ENCODE data around the gene CEBPE.

Gene CEBPE

DNA sequence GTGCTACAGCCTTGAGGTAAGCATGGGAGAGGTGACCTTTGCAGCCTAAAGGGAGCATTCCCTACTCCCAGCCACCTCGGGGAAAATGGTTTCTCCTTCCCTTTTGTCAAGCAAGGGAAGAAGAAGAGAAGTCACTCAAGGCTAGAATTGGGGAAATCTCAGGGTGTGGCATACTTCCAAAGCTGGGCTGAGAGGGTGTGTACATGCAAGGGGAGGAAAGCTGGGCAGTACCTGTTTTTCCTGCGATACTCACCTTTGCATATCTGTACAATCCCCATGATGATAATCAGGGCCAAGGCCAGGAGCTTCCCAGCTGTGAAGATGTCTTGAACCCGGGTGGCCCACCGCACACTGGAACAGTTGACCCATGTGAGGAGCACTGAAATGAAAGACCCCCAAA is 23.8 kb upstream of the CEBPE start:
- no peak for DNase-seq

DNA sequence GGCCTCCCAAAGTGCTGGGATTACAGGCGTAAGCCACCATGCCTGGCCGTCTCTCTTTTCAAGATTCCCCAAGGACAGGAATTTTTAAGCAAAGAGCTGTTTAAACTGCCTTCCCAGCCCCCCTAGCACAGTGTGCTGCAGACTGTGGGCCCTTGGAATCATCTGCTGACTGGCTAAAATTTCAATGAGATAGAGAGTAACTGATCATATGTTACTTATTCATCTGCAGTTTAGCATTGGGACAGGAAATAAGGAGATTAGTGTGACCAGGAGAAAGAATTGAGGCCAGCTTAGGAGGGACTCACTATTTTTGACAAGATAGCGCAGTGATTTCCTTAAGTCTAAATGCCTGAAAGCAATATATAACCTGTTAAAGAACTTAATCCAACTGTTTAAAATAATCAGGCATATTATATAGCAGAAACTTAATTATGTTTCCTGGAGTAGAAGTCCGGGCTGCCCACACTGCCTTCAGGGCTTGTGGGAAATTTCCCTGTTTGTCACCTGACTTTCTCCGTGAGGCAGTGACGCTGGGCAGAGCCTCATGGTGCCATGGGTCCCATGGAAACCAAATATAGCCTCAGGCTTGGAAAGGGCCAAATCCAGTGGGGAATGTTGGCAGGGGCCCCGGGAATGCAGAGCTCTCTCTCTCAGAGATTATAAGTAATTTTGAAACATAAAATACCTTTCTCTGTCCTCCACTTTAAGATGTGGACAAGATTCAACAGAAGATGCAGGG is 22.8 kb upstream of the CEBPE start:
- DNase-seq: no peak

DNA sequence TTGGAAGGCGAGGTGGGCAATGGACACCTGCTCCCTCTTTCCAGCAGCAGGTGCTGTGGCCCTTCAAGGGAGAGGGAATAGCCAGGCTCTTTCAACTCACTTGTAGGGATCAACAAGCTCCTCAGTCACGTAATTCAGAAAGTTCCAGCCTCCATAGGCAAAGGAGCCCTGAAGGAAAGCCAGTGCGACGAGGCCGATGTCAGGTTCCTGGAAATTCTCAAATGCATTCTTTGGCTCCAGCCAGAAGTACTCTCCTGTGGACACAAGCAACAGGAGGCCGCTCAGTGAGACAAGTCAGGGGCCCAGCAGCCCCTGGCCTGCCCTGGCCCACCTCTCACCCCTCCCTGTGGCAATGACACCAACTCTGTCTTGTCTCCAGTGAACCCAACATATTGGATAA is 21.3 kb upstream of the CEBPE start:
- DNase-seq: no peak

DNA sequence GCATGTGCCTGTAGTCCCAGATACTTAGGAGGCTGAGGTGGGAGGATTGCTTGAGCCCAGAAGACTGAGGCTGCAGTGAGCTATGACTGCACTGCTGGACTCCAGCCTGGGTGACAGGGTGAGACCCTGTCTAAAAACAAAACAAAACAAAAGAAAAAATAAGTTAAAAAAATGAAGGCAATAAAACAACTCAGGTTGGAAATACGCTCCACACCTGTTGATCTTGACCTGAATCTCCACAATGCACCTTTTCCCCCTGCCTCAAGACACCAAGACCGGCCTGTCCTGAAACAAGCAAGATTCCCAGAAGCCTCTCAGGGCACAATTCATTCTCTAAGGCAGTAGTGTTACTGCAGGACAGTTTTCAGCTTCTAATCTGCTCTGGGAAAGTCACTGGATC is 20.8 kb upstream of the CEBPE start:
- DNase-seq: no peak

DNA sequence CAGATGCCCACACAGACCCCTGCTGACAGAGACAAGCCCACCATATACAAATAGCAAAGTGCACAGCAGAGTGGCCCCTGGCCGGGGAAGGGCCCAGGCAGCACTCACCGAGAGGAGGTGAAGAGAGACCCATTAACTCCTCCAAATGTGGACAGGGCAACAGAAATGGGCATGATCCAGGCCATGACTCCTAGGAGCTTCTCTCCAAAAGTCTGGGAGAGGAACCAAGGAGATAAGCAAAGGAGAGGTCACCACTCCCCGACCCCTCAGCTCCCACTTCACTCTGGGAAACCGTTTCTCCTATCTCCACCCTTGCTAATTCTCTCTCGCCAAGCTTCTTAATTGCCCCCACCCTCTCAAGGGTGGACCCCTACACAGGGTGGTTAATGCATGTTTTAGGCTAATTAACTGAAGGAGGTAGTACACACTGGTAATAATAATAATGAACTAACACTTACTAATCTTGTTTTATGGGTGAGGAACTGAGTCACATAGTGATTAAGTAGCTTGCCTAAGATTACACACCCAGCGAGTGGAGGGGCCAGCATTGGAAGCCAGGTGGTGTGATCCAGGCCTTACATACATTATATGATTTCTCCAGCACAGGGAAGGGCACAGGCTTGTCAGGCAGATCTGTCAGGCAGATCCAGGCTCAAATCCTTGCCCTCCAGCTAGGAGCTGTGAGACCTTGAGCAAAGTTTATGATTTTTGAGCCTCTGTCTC is 18.9 kb upstream of the CEBPE start:
- DNase-seq: no peak

DNA sequence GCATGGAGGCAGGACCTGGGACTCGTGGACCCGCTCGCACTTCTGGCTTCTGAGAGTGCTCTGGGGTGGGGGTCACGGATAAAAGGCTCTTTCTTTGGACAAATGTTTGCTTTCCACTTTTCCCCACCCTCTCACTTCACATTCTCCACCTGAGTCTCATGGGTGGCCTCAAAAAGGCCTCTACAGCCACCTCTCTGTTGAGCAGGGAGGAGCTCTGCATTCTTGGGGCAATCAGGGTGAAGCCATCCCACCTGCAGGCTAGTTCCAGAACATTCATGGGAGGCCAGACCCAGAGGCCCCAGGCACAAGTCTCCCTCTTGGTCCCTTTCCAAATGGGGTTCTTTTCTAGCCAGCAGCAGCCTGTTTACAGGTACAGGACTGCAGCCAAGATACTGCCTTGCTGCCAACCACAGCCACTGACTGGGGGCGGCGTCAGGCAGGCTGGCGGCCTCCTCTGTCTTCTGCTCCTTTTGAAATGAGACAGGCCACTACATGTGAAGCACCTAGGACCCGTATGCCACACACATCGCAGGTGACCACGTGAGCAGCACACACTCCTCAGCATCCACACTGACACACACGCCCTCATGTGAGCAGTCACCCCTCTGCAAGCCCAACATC is 18.2 kb upstream of the CEBPE start:
- no peak for DNase-seq

DNA sequence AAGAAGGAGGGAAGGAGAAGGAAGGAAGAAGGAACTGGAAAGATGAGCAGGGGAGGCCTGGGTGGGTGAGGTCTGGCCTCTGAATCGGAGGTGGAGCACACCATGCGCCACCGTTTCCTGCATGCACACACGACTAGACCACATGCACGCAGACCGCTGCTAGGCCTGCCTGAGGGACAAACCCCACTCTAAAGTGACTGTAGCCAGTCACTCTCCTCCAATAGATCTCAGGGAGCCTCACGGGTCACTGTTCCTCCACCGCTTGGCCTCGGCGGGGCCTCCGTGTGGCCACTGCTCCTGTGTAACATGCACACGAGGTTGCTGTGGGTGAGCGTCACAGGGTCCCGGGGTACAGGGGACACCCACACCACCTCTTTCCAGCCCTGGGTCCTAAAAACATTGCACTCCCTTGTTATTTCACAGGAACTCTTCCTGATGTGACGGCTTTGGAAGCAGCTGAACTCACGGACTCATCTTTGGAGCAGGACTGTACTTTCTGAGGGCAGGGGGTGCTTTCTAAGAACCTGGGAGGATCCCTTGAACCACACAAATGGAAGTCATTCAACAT is 17.6 kb upstream of the CEBPE start:
- no peak for DNase-seq

DNA sequence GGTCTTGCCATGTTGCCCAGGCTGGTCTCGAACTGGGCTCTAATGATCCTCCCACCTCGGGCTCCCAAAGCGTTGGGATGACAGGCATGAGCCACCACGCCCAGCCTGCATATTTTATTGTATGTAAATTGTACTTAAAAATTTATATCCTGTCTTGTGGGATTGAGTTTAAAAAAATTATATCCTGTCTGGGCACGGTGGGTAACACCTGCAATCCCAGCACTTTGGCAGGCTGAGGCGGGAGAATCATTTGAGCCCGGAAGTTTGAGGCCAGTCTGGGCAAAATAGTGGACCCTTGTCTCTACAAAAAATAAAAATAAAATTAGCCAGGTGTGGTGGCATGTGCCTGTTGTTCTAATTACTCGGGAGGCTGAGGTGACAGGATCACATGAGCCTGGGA is 13.9 kb upstream of the CEBPE start:
- no peak for DNase-seq

DNA sequence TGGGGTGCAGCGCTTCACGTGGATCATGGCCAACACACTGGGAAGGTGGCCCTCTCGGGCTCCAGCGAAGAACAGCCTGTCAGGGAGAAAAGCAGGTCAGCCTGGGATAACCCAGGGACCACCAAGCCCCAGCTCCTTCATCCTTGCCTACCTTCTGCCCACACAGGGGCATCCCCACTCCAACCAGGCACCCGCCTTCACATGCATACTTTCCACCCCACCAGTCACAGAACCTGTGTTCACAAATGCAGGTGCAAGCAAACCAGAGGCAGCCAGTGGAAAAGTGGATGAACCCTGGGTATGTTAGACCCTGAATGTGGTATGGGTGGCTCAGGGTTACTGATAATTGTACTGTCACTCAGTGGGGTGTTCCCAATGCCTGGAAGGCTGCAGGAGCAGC is 12.4 kb upstream of the CEBPE start:
- DNase-seq: no peak

DNA sequence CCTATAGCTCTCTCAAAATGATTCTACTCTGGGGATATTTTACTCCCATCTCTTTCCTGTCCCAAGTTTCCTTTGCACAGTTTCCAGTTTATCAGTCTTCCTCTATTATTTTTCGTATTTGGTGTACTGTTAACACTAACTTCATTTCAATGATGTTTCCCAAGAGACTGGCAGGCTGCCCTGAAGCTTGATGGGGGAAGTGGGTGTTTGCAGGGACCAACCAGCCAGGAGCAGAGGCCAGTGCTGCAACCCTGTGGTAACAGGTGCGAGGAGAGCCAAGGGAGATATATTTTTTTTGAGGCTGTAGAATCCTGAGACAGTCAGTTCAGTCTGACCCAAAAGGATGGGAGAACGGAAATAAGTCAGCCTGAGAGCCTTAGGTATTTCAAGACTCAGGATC is 11.8 kb upstream of the CEBPE start:
- DNase-seq: no peak

DNA sequence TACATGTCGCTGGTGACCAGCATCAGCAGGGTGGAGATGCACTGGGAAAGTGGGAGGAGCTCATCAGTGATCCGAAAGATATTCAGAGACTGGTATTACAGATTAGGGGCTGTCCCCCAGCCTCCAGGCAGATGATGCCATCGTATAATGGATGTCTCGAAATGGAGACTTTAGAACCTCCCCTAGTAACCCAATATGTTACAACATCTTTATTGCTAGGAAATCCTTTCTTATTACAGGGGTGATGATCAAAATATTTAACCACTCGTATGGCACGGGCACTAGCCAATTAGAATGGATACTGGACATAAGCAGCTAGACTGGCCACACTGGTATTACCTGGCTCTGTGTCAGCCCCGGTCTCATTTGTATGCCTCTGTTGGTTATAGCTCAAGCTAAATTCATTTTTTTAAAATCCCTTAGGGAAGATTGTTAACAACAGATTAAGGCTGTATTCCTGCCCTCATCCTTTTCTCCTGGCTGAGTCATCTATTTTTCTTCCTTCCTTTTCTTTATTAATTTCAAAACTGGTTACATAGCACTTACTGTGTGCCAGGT is 10.8 kb upstream of the CEBPE start:
- DNase-seq: no peak

DNA sequence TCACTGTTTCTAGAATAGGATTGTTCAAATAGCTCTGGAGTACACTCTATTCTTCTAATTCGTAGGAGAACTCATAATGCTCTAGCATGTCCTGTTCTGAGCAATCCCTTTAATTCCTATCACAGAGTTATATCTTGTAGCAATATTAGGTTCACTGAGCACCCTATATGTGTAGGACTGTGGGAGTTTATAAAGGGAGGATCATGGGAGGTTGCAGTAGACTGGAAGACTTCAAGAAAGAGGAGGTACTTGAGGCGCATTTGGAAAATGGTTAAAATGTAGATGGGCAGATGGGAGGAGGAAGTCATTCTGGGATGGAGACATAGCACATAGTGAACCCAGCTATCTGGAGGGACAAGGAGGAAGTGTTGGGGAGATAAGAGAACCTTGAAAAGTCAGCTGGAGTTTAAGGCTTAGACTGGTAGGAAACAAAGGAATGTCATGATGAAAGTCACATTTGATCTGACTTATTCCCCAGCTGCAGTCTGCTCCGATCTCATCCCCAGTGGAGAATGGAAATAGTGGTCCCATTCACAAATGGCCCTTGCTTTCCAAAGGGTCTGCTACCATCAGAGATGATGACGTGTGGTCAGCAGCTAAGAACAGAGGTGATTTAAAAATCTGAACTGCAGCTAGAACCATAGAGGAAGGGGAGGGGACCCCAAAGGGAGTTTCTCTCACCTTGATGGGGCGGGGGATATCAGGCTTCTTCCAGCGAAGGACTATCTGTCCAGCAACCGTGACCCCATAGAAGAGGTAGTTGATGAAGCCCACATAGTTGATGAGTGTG is 10.1 kb upstream of the CEBPE start:
- DNase-seq: no peak

DNA sequence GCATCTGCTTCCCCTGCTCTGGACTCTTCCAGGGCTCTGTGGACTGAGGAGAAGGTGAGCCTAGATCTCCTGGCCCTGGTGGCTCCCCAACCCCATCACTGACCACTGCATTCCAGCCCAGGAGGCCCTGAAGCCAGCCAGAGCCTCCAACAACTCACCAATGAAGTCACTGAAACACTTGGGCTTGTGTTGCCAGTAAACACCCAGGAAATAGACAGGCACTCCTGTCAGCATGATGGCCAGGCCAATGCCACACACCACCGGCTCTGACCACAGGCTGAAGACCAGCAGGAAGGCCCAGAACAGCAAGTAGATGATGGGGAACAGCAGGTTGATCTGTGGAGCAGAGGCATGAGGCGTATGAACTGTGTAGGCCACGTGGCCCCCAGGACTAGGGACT is 8.8 kb upstream of the CEBPE start:
- DNase-seq: no peak

DNA sequence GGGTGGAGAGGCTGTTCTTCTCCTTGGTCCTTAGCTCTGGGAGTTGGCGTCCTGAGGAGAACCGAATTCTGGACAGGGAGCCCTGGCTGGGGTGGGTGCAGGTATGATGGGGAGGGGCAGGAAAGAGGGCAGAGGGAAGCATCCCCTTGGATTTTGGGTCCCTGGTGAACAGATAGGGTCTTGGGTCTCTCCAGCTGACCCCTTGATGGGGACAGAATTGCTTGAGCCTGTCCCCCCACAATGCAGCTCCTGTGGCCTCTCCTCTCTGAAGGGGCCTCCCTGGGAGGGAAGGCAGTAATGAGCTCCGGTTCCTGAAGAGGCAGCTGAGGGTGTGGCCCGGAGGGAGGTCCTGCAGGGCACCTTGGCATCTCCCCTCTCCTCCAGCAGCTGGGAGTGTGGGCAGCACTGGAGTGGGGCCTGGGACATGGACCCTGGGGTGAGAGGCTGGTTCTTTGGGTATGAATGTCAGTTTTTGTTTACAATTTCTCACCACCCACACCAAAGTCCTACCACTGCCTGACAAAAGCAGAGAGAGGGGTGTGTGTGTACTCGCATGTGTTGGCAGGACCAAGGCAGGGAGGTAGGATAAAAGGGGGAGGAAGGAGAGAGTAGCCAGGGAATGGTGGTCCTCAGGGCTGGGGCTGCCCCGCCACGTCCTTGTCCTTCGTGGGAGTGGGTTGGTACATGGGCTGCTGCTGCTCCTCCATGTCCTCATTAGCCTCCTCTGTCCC is 7.7 kb upstream of the CEBPE start:
- DNase-seq: no peak

DNA sequence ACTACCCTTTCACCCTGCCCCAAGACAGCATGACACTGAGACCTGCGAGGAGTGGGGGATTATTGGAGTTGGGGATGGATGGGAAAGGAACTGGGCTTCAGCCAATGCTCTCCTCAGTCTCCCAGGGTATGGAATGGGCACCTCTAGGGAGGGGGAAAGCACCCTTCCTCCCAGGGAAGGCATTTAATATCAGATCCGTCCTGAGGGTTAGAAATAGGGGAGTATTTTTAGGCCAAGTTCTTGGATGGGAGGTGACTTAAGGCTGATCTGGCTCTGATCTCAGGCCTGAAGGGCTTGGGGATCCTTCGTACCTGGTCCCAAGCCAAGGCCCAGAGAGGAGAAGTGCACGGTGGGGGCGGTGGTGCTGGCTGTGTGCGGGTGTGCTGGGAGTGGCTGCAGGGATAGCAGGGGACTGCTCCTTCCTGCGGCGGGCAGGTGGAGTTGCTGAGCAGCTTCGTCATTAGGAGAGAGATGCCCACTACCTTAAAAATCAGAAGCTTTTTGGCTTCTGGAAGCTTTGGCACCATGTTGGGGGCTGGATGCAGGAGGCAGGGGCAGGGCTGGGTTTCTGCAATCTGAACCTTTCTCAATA is 7.0 kb upstream of the CEBPE start:
- DNase-seq: no peak

DNA sequence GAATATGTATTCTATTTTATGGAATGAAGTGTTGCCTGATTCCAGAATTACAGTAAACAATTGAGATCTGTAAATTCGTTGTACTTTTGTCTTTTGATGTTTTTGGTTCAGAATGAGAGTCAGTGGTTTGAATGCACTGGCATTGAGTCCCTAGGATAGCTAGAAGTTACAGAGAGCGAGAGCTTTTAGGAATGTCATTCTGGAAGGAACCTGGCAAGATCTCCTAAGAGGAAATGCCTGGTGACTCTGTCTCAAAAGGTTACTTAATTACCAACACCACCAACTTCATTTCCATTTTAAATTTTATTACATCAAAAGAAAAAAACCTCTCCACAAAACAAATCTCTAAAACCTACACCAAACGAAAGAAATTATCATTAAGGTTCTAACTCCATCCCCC is 6.0 kb upstream of the CEBPE start:
- no peak for DNase-seq

DNA sequence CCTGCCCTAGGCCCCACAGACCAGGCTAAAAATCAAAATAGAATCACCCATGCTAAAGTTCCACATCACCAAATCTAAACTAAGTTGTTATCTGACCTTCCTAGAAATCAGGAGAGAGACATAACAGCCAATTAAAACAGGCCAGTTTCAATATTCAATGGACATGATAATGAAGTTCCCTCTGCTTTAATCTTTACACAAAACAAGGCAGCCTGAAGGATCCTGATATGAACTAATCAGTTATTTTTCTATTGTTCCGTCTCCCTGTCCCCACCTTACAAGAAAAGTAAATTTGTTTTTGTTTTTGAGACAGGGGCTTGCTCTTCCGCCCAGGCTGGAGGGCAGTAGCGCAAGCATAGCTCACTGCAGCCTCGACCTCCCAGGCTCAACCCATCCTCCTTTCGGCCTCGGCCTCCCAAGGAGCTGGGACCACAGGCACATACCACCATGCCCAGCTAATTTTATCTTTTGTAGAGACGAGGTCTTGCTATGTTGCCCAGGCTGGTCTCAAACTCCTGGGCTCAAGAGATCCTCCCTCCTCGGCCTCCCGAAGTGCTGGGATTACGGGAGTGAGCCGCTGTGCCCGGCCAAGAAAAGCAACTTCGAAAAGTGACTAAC is 5.4 kb upstream of the CEBPE start:
- DNase-seq: no peak

DNA sequence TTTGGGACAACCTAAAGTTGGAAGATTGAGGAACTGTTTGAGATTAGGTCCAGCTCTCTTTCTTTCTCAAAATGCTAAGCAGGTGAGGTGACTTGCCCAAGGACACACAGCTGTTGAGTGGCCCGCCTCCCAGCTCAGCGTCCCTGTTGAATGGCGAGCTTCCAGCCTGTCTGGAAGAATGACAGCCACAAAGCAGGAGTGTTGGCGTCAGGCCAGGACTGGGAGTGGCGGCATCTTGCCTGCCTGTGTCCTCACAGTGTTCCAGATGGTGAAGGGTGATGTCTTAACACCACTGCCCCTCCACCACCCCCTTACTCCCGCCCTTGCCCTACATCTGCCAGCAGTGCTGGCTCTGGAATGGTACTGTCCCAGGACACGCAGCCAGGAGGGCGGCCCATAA is 4.4 kb upstream of the CEBPE start:
- DNase-seq: no peak

DNA sequence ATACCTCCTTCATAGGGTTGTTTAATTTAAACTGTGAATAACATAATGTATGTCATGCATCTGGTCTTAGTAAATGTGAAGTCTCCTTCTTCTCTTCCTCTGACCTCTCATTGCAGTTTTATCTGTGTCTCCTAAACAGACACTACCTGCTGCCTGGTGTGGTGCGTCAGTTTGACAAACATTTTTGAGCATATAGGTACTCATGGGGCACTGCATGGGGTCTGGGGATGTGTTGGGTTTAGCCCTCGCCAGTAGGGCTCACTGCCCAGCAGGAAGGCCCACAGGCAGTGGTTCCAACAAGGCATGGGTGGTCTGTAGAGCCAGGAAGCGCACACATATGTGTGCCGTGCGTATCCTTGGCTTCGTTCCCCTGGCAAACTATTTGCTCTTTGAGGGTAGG is 3.0 kb upstream of the CEBPE start:
- no peak for DNase-seq

DNA sequence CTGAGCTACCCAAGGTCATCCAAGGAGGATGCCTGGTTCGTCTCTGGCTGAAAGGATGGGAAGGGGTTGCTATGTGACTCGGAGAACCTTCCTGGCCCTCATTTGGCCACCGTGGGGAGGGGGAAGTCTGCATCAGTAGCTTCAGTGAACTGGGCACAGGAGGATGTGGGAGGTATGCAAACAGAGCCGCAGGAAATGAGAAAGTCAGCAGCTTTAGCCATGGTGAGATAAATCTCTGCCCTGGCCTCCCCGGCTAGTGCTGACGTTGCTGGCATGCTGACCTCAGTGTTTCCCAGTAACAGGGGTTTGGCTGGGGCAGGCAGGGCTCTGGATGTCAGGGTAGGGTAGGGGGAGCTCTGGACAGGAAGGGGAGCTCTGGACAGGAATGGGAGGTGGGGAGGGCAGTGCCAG is 2.3 kb upstream of the CEBPE start:
- no peak for DNase-seq

DNA sequence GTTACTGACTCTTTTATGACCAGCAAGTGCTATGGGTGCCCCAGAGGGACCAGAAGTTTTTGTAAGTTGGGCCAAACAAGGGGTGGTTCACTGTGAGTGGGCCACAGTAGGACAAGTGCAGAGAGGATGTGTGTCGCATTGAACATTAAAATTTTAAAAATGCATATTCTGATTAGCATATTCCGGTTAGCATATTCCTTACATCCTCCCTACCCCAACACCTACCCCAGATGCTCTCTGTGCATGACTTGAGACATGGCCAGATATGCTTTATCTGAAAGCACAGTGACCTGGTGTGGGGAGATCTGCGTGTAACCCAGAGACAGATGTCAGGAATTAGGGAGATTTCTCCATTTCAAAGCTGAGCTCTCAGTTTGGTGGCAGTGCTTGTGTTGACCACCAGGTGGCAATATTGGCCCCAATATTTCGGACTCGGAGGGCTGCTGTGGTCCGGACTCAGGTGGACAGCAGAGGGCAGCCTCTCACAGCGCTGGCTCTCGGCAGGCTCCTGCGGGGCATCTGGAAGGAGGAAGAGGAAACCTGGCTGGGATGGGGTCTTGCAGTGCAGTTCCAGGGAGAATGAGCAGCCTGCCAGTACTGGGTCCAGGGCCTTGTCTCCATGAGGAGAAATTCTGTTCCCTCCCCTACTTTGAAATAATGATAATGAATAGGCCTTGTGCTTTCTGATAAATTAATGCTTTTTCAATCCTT is 1.6 kb upstream of the CEBPE start:
- DNase-seq: peak; percentile 81
